Measurements from ENCODE around the gene TRIM22. TPM values are rescaled to one million over a fixed set of nuclear protein-coding genes. Genes with fewer than 3 reads are reported as not detected.
A peak's percentile ranks its signal among the peaks of the same experiment; 100 is the strongest.
"Not testable (repeated sequence)": the region's sequence is repeated elsewhere in the genome, so short reads cannot be mapped to it uniquely, and the experiment has no call there.

TRIM22 gene, protein sequence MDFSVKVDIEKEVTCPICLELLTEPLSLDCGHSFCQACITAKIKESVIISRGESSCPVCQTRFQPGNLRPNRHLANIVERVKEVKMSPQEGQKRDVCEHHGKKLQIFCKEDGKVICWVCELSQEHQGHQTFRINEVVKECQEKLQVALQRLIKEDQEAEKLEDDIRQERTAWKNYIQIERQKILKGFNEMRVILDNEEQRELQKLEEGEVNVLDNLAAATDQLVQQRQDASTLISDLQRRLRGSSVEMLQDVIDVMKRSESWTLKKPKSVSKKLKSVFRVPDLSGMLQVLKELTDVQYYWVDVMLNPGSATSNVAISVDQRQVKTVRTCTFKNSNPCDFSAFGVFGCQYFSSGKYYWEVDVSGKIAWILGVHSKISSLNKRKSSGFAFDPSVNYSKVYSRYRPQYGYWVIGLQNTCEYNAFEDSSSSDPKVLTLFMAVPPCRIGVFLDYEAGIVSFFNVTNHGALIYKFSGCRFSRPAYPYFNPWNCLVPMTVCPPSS
- total RNA-seq (2014; rRNA removed; shearing (Covaris generic)) = 101 and 128 TPM in 2 replicates

- DNase-seq (ENCODE audit: low read depth) = peak; percentile 90
Observed at GRCh38 chr11:5689551-5689983, at the start of gene TRIM22. TSS of gene TRIM22 (plus strand) at chr11:5689790. CDS start at chr11:5696233, 6,443 bp downstream.

- DNase-seq (ENCODE audit: low read depth) = no peak
Observed at GRCh38 chr11:5639953-5640352, 49.6 kb upstream of the TRIM22 start.

DNA sequence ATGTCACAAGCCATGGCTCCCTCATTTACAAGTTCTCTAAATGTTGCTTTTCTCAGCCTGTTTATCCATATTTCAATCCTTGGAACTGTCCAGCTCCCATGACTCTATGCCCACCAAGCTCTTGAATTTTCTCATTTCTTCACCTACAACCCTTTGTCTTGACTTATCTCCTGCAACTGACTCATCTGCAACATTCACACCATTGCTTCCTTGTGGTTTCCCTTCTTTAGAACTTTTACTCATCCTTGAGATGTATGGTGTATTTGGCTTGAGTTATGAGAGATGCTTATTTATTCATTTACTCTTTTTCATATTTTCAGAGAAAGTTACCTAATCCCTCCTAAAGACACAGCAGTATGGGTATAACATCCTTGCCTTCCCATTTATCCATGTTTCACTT, 46.0 kb upstream of the TRIM22 start:
- no peak for DNase-seq (ENCODE audit: low read depth)

- no peak for DNase-seq (ENCODE audit: low read depth)
Observed at GRCh38 chr11:5646139-5646538, 43.5 kb upstream of the TRIM22 start.

GRCh38 chr11:5655474-5655873, 34.1 kb upstream of the TRIM22 start:
- no peak for DNase-seq (ENCODE audit: low read depth)

DNA sequence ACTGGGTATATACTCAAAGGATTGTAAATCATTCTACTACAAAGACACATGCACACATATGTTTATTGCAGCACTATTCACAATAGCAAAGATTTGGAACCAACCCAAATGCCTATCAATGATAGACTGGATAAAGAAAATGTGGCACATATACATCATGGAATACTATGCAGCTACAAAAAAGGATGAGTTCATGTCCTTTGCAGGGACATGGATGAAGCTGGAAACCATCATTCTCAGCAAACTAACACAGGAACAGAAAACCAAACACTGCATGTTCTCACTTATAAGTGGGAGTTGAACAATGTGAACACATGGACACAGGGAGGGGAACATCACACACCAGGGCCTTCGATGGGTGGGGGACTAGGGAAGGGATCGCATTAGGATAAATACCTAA, 32.6 kb upstream of the TRIM22 start:
- DNase-seq (ENCODE audit: low read depth) = not testable (repeated sequence)

GRCh38 chr11:5658318-5658717, 31.3 kb upstream of the TRIM22 start:
- DNase-seq (ENCODE audit: low read depth) = no peak

DNA sequence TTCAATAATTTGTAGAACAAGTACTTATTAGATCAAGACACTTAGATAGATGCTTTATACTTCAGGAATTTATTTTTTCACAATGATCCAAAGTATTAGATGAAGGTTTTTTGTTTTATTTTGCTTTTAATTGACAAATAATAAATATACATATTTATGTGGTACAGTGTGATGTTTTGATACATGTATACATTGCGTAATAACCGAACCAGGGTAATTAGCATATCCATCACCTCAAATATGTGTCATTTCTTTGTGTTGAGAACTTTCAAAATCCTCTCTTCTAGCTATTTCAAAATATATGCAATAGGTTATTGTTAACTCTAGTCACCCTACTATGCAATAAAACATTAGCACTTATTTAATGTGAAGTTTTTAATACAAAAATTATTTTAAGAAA, 26.1 kb upstream of the TRIM22 start:
- DNase-seq (ENCODE audit: low read depth) = no peak

- DNase-seq (ENCODE audit: low read depth) = no peak
Observed at GRCh38 chr11:5665051-5665570, 24.5 kb upstream of the TRIM22 start.

DNA sequence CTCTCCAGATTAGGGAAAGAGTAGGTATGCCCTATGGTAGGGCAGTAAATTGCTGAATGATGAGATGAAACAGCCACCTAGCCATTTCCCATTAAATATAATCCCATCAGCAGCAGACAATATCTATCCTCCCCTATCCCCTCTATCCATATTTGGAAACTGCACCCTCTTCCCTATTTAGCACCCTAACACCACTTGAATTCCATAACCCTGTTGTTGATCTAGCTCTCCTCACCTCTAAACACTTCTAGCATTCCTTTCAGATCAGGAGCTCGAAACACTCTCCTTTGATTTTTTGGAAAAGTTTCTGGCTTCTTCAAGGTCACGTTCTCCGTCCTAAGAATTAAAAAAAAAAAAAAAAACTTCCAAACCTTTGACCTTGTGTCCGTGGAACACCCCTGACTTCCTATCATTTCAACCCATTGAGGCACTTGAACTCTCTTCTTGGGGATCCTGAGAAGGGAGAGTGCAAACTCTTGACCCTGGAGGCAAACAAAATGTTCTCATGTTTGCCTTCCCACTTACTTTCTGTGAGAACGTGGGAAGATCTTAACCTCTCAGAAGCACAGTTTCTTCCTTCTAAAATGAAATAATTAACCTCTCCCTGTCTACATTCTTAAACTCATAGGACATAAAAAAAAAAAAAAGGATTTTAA, 23.7 kb upstream of the TRIM22 start:
- no peak for DNase-seq (ENCODE audit: low read depth)

DNA sequence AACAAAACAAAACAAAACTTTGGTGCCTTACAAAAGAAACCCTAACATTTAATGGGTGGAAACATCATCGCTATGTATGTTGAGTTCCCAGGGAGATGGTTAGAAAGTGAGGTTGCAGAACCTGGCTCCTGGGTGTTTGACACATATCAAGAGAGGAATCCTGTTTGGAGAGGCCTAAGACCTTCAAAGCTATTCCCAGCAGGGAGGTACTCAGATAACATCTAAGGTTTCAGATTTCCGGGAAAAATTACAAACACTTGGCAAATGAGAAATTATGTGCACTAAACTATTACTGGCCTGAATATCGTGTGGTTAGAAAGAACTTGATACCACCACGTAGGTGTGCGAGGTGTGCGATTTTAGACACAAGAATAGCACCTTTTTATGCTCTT, 23.2 kb upstream of the TRIM22 start:
- peak; percentile 64 for DNase-seq (ENCODE audit: low read depth)

DNA sequence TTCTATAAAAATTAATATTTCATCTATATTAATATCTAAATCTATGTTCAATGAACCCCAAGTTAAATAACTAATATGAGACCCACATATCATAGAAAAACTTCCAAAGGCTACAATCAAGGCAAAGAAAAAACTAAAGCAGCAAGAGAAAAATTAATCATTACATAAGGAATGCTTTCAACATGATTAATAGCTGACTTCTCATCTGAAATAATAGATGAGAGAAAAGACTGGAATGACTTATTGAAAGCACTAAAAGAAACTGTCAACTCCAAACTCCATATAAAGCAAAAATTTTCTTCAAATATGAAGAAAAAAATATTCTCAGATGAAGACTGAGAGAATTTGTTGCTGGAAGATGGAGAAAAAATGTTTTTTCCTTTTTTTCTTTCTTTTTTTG, 17.8 kb upstream of the TRIM22 start:
- no peak for DNase-seq (ENCODE audit: low read depth)

DNA sequence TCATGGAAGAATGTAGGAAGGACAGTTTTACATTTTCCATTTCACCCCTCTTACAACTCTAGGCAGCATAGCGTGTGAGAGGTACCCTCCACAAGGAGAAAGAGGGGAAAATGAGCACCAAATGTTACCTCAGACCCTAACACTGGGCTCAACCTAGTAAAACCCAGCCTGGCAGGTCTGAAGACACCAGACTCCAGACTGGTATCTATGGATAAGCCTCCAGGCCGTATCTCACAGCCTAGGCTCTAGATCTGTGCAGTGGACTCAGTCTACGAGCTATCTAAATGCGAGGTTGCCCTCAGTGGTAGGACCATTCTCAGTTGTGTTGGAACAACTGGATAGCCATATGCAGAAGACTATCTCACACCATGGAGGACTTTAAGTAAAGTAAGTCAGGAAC, 15.2 kb upstream of the TRIM22 start:
- DNase-seq (ENCODE audit: low read depth) = no peak

DNA sequence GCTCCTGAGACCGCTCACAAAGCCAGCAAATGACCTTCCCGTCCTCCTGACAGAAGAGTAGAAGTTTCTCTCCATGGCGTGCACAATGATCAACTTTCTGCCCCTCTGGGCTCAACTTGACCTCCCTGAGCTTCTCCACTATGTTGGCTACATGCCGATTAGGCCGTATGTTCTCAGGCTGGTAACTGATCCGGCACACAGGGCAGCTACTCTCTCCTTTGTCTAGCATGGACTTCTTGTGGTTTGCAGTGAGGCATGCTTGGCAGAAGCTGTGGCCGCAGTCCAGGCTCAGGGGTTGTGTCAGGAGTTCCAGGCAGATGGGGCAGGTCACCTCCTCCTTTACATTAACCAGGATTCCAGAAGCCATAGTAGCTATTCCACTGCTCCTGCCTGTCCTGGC, 9.8 kb upstream of the TRIM22 start:
- peak; percentile 97 for DNase-seq (ENCODE audit: low read depth)

DNA sequence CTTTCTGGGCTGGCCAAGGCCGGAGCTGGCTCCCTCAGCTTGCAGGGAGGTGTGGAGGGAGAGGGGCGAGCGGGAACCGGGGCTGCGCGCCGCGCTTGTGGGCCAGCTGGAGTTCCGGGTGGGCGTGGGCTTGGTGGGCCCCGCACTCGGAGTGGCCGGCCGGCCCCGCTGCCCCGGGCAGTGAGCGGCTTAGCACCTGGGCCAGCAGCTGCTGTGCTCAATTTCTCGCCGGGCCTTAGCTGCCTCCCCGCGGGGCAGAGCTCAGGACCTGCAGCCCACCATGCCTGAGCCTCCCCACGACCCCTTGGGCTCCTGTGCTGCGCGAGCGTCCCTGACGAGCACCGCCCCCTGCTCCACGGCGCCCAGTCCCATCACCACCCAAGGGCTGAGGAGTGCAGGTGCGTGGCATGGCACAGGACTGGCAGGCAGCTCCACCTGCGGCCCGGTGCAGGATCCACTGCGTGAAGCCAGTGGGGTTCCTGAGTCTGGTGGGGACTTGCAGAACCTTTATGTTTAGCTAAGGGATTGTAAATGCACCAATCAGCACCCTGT, 6.6 kb upstream of the TRIM22 start:
- DNase-seq (ENCODE audit: low read depth) = not testable (repeated sequence)

GRCh38 chr11:5683620-5684019, 6.0 kb upstream of the TRIM22 start:
- DNase-seq (ENCODE audit: low read depth) = not testable (repeated sequence)

DNA sequence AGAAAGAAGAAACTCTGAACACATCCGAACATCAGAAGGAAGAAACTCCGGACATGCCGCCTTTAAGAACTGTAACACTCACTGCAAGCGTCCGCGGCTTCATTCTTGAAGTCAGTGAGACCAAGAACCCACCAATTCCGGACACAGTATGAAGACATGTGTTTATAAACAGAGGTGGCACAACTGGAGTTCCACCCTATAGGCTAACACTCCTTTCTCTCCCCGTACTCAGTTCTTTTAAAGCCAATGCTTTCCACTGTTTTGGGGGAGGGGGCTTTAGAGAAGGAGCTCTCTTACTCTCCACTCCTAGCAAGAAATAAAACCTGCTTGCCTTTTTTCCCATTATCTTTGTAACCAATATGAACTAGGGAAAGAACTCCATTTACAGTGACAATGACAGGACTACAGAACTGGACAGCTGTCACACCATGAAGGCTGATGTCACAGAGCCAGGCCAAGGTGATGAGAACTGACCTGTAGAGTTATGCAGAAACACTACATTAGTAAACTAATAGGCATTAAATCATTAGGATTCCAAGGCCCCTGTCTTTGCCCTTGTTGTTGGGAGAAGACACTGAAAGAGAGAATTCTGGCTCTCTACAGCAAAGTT, 5.4 kb upstream of the TRIM22 start:
- peak; percentile 15 for DNase-seq (ENCODE audit: low read depth)

DNA sequence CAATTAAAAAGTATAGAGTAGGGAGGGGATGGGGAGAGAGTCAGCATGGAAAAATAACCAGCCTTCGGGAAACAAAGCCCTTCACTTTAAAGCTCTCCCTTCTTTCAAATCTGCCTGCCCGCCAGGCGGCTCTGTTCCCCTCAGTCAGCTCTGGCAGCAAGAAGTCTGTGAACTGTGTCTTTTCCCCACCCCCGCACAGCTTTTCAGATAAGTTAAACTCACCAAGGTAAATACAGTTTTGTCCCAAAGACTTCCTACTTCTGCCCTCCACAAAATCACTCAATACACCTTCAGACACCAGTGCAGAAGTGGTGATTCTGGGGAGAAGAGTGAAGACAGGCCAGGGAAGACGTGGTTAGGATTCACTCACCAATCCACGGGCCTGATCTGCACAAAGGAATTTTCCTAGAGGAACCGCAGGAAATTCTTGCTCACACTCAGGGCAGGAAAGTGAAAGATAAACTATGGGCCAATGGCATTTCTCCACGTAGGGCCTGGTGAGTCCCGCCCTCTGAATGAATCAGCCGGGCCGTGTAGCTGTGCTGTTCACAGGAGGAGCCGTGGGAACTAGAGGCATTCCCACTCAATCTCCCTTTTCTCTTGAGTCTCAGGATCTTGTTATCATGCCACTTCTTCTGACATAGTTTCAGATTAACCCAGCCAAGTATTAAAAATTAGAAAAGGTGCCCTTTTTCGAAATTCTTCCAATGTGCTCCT, 4.8 kb upstream of the TRIM22 start, which contains the start of gene TRIM5:
TSS of gene TRIM5 (minus strand) at position 429 of the 717 bp plus-strand sequence. CDS start 4,897 bp downstream, outside the sequence.
- peak; percentile 99 for DNase-seq (ENCODE audit: low read depth)

GRCh38 chr11:5686426-5686825, 3.2 kb upstream of the TRIM22 start:
- DNase-seq (ENCODE audit: low read depth) = no peak

DNA sequence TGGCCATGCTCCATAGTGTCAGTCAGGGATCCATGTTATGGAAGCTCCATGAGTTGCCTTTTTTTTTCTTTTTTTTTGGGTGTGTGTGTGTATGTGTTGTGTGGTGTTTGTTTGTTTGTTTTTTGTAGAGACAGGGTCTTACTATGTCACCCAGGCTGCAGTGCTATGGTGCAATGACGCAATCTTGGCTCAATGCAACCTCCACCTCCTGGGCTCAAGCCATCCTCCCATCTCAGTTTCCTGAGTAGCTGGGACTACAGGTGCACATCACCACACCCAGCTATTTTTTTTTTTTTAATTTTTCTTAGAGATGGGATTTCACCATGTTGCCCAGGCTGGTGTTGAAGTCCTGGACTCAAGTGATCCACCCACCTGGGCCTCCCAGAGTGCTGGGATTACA, 1.1 kb upstream of the TRIM22 start:
- no peak for DNase-seq (ENCODE audit: low read depth)

GRCh38 chr11:5690216-5690615, 626 bp downstream of the TRIM22 start:
- DNase-seq (ENCODE audit: low read depth) = peak; percentile 56
